IMR-90 (cell line): ENCODE data around the gene NRF1. TPM values are rescaled to one million over a fixed set of nuclear protein-coding genes. Genes with fewer than 3 reads are reported as not detected.

Source experiments
- ATAC-seq: fragments of 200-7000 bp; cut with Tn5 transposase; 2 replicates; pipeline ENCODE4 v1.9.1; 2020; ENCODE audit warnings: low read depth, mild to moderate bottlenecking, moderate library complexity
- BruUV-seq: library from RNA; stranded (reverse); fragments of 400-500 nt; replicated peaks from 2 replicates; lab custom pipeline; 2021; lab: Mats Ljungman, UMichigan
- CTCF ChIA-PET: fragments of 300-600 bp; formaldehyde crosslinking; extraction: SDS; loops from one replicate; lab custom pipeline; 2021; ENCODE audit warnings: antibody characterized with exemption; lab: Yijun Ruan, JAX
- POLR2A ChIA-PET: fragments of 300-600 bp; sonication (Branson Sonifier 250); formaldehyde crosslinking; loops from one replicate; lab custom pipeline; 2022; ENCODE audit warnings: antibody characterized with exemption; ENCODE audit not compliant: unreplicated experiment; lab: Charles Lee
- DNase-seq: peaks from one replicate; pipeline ENCODE4 v3.0.0; 2013
- H2AFZ ChIP-seq: replicated peaks from 2 replicates; pipeline ENCODE3; 2013; ENCODE audit warnings: low read length, mild to moderate bottlenecking; ENCODE audit not compliant: poor library complexity
- H2AK5ac ChIP-seq: 2 replicates; pipeline ENCODE4 v1.6.1; 2013; ENCODE audit warnings: low read depth, low read length, inconsistent platforms
- H2AK9ac ChIP-seq: replicated peaks from 2 replicates; pipeline ENCODE3; 2013; ENCODE audit warnings: mild to moderate bottlenecking, low read depth, low read length, moderate library complexity; ENCODE audit not compliant: poor library complexity
- H2BK120ac ChIP-seq: 2 replicates; pipeline ENCODE4 v1.6.1; 2013; ENCODE audit warnings: low read depth, low read length, inconsistent platforms
- H2BK15ac ChIP-seq: 3 replicates; pipeline ENCODE4 v1.6.1; 2013; ENCODE audit warnings: low read depth, low read length, inconsistent platforms
- H2BK20ac ChIP-seq: 2 replicates; pipeline ENCODE4 v1.6.1; 2013; ENCODE audit warnings: low read depth, mild to moderate bottlenecking, inconsistent platforms, low read length, moderate library complexity
- H2BK5ac ChIP-seq: 2 replicates; pipeline ENCODE4 v1.6.1; 2013; ENCODE audit warnings: mild to moderate bottlenecking, low read depth, low read length, inconsistent platforms; ENCODE audit not compliant: poor library complexity, severe bottlenecking
- H3K14ac ChIP-seq: replicated peaks from 2 replicates; pipeline ENCODE4 v1.6.1; 2013; ENCODE audit warnings: low read depth, low read length, inconsistent platforms
- H3K18ac ChIP-seq: 2 replicates; pipeline ENCODE4 v1.6.1; 2013; ENCODE audit warnings: low read depth, low read length, control low read depth
- H3K23ac ChIP-seq: 2 replicates; pipeline ENCODE4 v1.6.1; 2013; ENCODE audit warnings: low read depth, low read length, inconsistent platforms
- H3K27ac ChIP-seq: 2 replicates; pipeline ENCODE4 v1.5.1; 2013; ENCODE audit warnings: mild to moderate bottlenecking, control low read depth, low read length; ENCODE audit not compliant: insufficient read depth
- H3K27me3 ChIP-seq: 2 replicates; pipeline ENCODE4 v1.6.1; 2013; ENCODE audit warnings: low read length; ENCODE audit not compliant: control insufficient read depth, insufficient read depth
- H3K36me3 ChIP-seq: 2 replicates; pipeline ENCODE4 v1.6.1; 2013; ENCODE audit warnings: low read length, mixed read lengths; ENCODE audit not compliant: control insufficient read depth, insufficient read depth
- H3K4ac ChIP-seq: 2 replicates; pipeline ENCODE4 v1.6.1; 2013; ENCODE audit warnings: low read depth, low read length, inconsistent platforms
- H3K4me1 ChIP-seq: 2 replicates; pipeline ENCODE4 v1.6.1; 2013; ENCODE audit warnings: low read length, mixed read lengths; ENCODE audit not compliant: control insufficient read depth, insufficient read depth
- H3K4me2 ChIP-seq: 2 replicates; pipeline ENCODE4 v1.6.1; 2013; ENCODE audit warnings: low read depth, mild to moderate bottlenecking, control low read depth, low read length, moderate library complexity
- H3K4me3 ChIP-seq: 2 replicates; pipeline ENCODE4 v1.5.1; 2013; ENCODE audit warnings: low read depth, mild to moderate bottlenecking, control low read depth, low read length, moderate library complexity; ENCODE audit not compliant: insufficient read depth
- H3K56ac ChIP-seq: 2 replicates; pipeline ENCODE4 v1.6.1; 2013; ENCODE audit warnings: low read length, inconsistent platforms; ENCODE audit not compliant: insufficient read depth; ENCODE audit errors: extremely low read depth
- H3K79me1 ChIP-seq, 2 experiments: 2 replicates each; pipeline ENCODE4 v1.6.1; 2013; ENCODE audit warnings: low read length in 2 of 2, inconsistent platforms in 1 of 2, low read depth in 1 of 2
- H3K9ac ChIP-seq: 2 replicates; pipeline ENCODE4 v1.6.1; 2013; ENCODE audit warnings: low read depth, low read length, control low read depth
- H3K9me1 ChIP-seq: 2 replicates; pipeline ENCODE4 v1.6.1; 2013; ENCODE audit warnings: low read length, inconsistent platforms; ENCODE audit not compliant: insufficient read depth
- H3K9me3 ChIP-seq: 2 replicates; pipeline ENCODE4 v1.6.1; 2013; ENCODE audit warnings: low read length; ENCODE audit not compliant: control insufficient read depth, insufficient read depth
- H4K20me1 ChIP-seq: 2 replicates; pipeline ENCODE4 v1.6.1; 2013; ENCODE audit warnings: low read length, inconsistent platforms; ENCODE audit not compliant: insufficient read depth
- H4K5ac ChIP-seq: 2 replicates; pipeline ENCODE4 v1.6.1; 2013; ENCODE audit warnings: mild to moderate bottlenecking, low read depth, low read length, control low read depth
- H4K8ac ChIP-seq, 2 experiments: 2 replicates each; pipeline ENCODE4 v1.6.1; 2013; ENCODE audit warnings: low read depth in 2 of 2, low read length in 2 of 2, control low read depth in 1 of 2, inconsistent platforms in 1 of 2
- H4K91ac ChIP-seq: 2 replicates; pipeline ENCODE4 v1.6.1; 2013; ENCODE audit warnings: low read depth, low read length, inconsistent platforms; ENCODE audit not compliant: insufficient read depth
- BHLHE40 ChIP-seq: fragments of 150-350 bp; IDR thresholded peaks from 2 replicates; pipeline ENCODE4 v1.6.1; 2016; ENCODE audit warnings: mild to moderate bottlenecking, low read depth, low read length
- CEBPB ChIP-seq: IDR thresholded peaks from 2 replicates; pipeline ENCODE4 v1.6.1; 2012; ENCODE audit warnings: low read depth, low read length, improper control_type of control experiment
- CHD1 ChIP-seq: IDR thresholded peaks from 2 replicates; pipeline ENCODE4 v1.6.1; 2012; ENCODE audit warnings: low read depth, low read length, improper control_type of control experiment
- MXI1 ChIP-seq: IDR thresholded peaks from 2 replicates; pipeline ENCODE4 v1.6.1; 2012; ENCODE audit warnings: low read depth, mild to moderate bottlenecking, low read length, moderate library complexity, borderline replicate concordance
- RCOR1 ChIP-seq: IDR thresholded peaks from 2 replicates; pipeline ENCODE4 v1.6.1; 2012; ENCODE audit warnings: mild to moderate bottlenecking, low read length, improper control_type of control experiment; ENCODE audit not compliant: insufficient replicate concordance
- RFX5 ChIP-seq: IDR thresholded peaks from 2 replicates; pipeline ENCODE4 v1.8.0; 2012; ENCODE audit warnings: low read depth, mild to moderate bottlenecking, low read length, moderate library complexity
- SMC3 ChIP-seq: fragments of 150-350 bp; IDR thresholded peaks from 2 replicates; pipeline ENCODE4 v1.6.1; 2016; ENCODE audit warnings: low read depth, mild to moderate bottlenecking, antibody characterized with exemption, low read length, moderate library complexity
- WGBS, 2 experiments: methylation state at CpG; one replicate each; pipeline versions ENCODE4 v1.1.5 to v1.1.7; 2013; ENCODE audit warnings: missing lambda C conversion rate in 2 of 2; ENCODE audit not compliant: insufficient read length in 1 of 2; ENCODE audit errors: extremely low coverage in 2 of 2; 5-methylcytosine and 5-hydroxymethylcytosine counted together
- dilution Hi-C: fragments of 300-500 bp; cut with HindIII; formaldehyde crosslinking; loops from one replicate; pipeline ENCODE4 v1.14.3; 2018; ENCODE audit warnings: low sequenced_read_pairs; ENCODE audit not compliant: unreplicated experiment
- in situ Hi-C: fragments of 300-500 bp; cut with MboI; formaldehyde crosslinking; loops from 3 replicates; pipeline ENCODE4 v1.14.3; 2019; ENCODE audit warnings: low sequenced_read_pairs, inconsistent platforms, mixed read lengths
- intact Hi-C: fragments of 100-400 bp; cut with micrococcal nuclease; formaldehyde crosslinking; loops from 2 replicates; pipeline ENCODE4 v1.10.0; 2022
- polyA plus RNA-seq, 3 experiments: library from polyadenylated mRNA; depleted of rRNA; stranded (reverse); fragments of >200 nt; gene quantifications; 2 replicates each; pipeline ENCODE4 v1.2.3, GENCODE V29; 2012; ENCODE audit warnings: low replicate concordance in 1 of 3
- total RNA-seq: library from RNA; depleted of rRNA; stranded (reverse); fragments of >200 nt; gene quantifications from 2 replicates; pipeline ENCODE4 v1.2.3, GENCODE V29; 2012
- TF ChIP-seq, protein P1 (sequence below): fragments of 150-350 bp; IDR thresholded peaks from 2 replicates; pipeline ENCODE4 v1.6.1; 2017; ENCODE audit warnings: mild to moderate bottlenecking, antibody characterized with exemption, low read length, low read depth

NRF1 gene
- total and polyA plus RNA-seq, 2 of the 4 experiments (the other 2 are of a cell fraction): 11.4 to 15.8 TPM

DNA sequence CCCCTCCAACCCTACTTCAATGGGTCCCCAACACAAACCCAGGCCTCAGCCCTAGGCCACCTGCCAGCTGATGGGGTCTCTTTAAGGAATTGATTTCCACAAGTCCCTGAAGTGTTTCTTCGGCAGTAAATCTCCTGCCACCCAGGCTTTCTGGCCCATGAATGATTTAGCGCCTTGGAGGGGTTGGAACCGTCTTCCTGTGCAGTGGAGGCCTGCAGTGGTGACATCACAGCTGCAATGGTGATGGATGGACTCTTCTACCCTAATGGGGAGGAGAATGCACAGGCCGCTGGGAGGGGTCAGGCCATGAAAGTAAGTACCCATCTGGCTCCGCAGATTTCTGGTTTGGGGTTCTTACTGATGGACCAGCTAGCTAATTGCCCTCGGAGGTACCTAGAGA is 177.5 kb downstream of the NRF1 start:
- H3K9me3 ChIP-seq: 0 out of 2 replicates have a peak, but pooled peaks cover 2% of the 10 kb centered on the region
- BruUV-seq: no TSS peak
- no peak overlapping the region for H2AK5ac ChIP-seq
- no peak overlapping the region for H3K56ac ChIP-seq
- H2BK15ac ChIP-seq: no peak overlapping the region
- no peak overlapping the region for H2AK9ac ChIP-seq
- peaks cover 9% of the 10 kb centered on the region; the same call in 1 of the 2 replicates for H4K20me1 ChIP-seq
- H3K14ac ChIP-seq: no peak overlapping the region
- no peak overlapping the region for H3K27ac ChIP-seq
- TF ChIP-seq CEBPB (no peak), SMC3 (no peak), MXI1 (no peak), RCOR1 (no peak), CHD1 (no peak), RFX5 (no peak), BHLHE40 (no peak)
- TF ChIP-seq, protein P1, sequence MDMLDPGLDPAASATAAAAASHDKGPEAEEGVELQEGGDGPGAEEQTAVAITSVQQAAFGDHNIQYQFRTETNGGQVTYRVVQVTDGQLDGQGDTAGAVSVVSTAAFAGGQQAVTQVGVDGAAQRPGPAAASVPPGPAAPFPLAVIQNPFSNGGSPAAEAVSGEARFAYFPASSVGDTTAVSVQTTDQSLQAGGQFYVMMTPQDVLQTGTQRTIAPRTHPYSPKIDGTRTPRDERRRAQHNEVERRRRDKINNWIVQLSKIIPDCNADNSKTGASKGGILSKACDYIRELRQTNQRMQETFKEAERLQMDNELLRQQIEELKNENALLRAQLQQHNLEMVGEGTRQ: no peak
- ATAC-seq (no peak), DNase-seq (no peak)
- no peak overlapping the region for H3K23ac ChIP-seq
- no peaks in the 10 kb centered on the region for H3K36me3 ChIP-seq
- 100% methylated on average over 2 of the region's 6 CpGs; no CpG with 5 or more reads in 1 of the 2 experiments for WGBS, 2 experiments
- no peaks in the 10 kb centered on the region for H3K79me1 ChIP-seq
- H3K4me3 ChIP-seq: no peak overlapping the region
- peaks cover 53% of the 10 kb centered on the region for H3K27me3 ChIP-seq
- H3K18ac ChIP-seq: no peak overlapping the region
- no peak overlapping the region for H3K9ac ChIP-seq
- H2BK120ac ChIP-seq: no peak overlapping the region
- no peak overlapping the region for H4K8ac ChIP-seq
- H3K4me1 ChIP-seq: peaks cover 3% of the 10 kb centered on the region
- no peak overlapping the region for H2AFZ ChIP-seq
- CTCF ChIA-PET: no interaction called here
- no peak overlapping the region for H4K91ac ChIP-seq
- POLR2A ChIA-PET: no interaction called here
- in situ Hi-C loops (no loop called here), intact Hi-C loops (no loop called here), dilution Hi-C loops (no loop called here)
- no peak overlapping the region for H2BK20ac ChIP-seq
- no peak overlapping the region for H4K5ac ChIP-seq
- no peak overlapping the region for H3K4ac ChIP-seq
- H2BK5ac ChIP-seq: no peak overlapping the region
- no peak overlapping the region for H3K4me2 ChIP-seq
- no peaks in the 10 kb centered on the region for H3K9me1 ChIP-seq
